ENCODE data around the gene ATXN7L1. TPM values are rescaled to one million over a fixed set of nuclear protein-coding genes. Genes with fewer than 3 reads are reported as not detected.

ATXN7L1 gene
- total and polyA plus RNA-seq, 2 of the 8 experiments (the other 6 are each of a cell fraction or from before 2014, with no cell fraction given), result 14.3 to 34.0 TPM

DNA sequence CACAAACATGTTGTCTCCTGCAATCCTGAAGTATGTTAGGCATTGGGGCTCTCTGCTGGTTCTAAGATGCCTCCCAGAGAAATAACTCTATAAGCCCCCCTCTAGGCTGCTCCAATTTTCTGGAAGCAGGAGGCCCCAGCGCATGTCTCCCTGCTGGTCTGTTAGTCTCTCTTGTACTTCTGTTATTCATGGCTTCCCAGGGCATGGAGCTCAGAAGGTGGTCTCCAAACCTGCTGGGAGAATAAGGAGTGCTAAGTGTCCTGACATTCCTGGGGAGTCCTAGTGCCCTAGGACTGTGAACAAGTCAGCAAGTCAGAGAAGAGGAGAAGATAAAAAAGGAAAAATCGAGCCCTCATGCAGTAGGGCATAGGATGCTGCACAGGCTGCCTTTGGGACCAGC, 224.6 kb downstream of the ATXN7L1 start:
- Histone ChIP-seq H2AFZ (ENCODE audit: low read length) (no peak overlapping the region), H2BK20ac (ENCODE audit: low read length) (0 out of 2 replicates have a peak overlapping the region, but pooled peaks have one; percentile 29), H2BK12ac (ENCODE audit: low read depth, low read length) (peak overlapping the region; percentile 70; the same call in 1 of the 2 replicates), H4K91ac (replicated peaks; ENCODE audit: insufficient read length, low read length) (peak overlapping the region; percentile 78), H2AK5ac (ENCODE audit: low read depth, low read length) (no peak overlapping the region), H3K4ac (replicated peaks; ENCODE audit: insufficient read length, low read depth, low read length) (peak overlapping the region; percentile 59), H3K79me2 (ENCODE audit: control insufficient read depth in 1 of 2, insufficient read depth in 2 of 2, low read length in 2 of 2) (no peaks in the 10 kb centered on the region; a peak in 1 of 4 replicates), H3K18ac (ENCODE audit: extremely low read depth, low read length) (peak overlapping the region; percentile 52), H3K9me3 (ENCODE audit: insufficient read depth in 2 of 2, low read depth in 1 of 2, low read length in 1 of 2) (no peaks in the 10 kb centered on the region), H3K56ac (replicated peaks; ENCODE audit: insufficient read length, low read depth, low read length) (no peak overlapping the region), H3K4me1 (replicated peaks in 1 of 4; ENCODE audit: control insufficient read depth in 3 of 4, insufficient read depth in 4 of 4, low read length in 3 of 4) (peaks cover 33 to 58% (median 36%) of the 10 kb centered on the region in 4 experiments), H3K27me3 (replicated peaks in 1 of 4; ENCODE audit: control insufficient read depth in 3 of 4, extremely low read depth in 1 of 4, insufficient read depth in 3 of 4, low read length in 3 of 4) (no peaks in the 10 kb centered on the region; a peak in 1 of 7 replicates), H3K79me1 (ENCODE audit: low read depth, low read length) (0 out of 2 replicates have a peak, but pooled peaks cover 2% of the 10 kb centered on the region), H2BK15ac (ENCODE audit: low read length) (0 out of 2 replicates have a peak overlapping the region, but pooled peaks have one; percentile 53), H4K20me1 (replicated peaks in 1 of 2; ENCODE audit: control insufficient read depth in 1 of 2, insufficient read depth in 2 of 2, low read length in 2 of 2) (no peaks in the 10 kb centered on the region), H3K36me3 (ENCODE audit: control insufficient read depth in 2 of 4, insufficient read depth in 4 of 4, low read length in 3 of 4) (no peaks in the 10 kb centered on the region), H4K5ac (ENCODE audit: insufficient read length, low read depth, low read length) (peak overlapping the region; percentile 3), H3K23me2 (ENCODE audit: low read depth, low read length) (no peaks in the 10 kb centered on the region), H3K27ac (ENCODE audit: low read depth, low read length) (no peak overlapping the region), H3K4me3 (ENCODE audit: extremely low read depth in 1 of 4, insufficient read depth in 2 of 4, low read depth in 3 of 4, low read length in 4 of 4) (no peak overlapping the region), H4K8ac (ENCODE audit: extremely low read depth, insufficient read depth, low read length) (no peak overlapping the region), H3K14ac (ENCODE audit: insufficient read length) (no peak overlapping the region), H3K23ac (ENCODE audit: insufficient read length) (no peak overlapping the region), H2BK5ac (ENCODE audit: low read depth, low read length) (peak overlapping the region; percentile 84; the same call in 1 of the 2 replicates), H3K9ac (replicated peaks in 1 of 4; ENCODE audit: extremely low read depth in 1 of 4, low read depth in 3 of 4, low read length in 3 of 4) (0 out of 7 replicates have a peak overlapping the region, but pooled peaks of 1 of the 4 experiments have one; percentile 0), H3K4me2 (ENCODE audit: insufficient read depth in 1 of 2, low read depth in 2 of 2, low read length in 2 of 2) (peak overlapping the region in 1 of 2 experiments; percentile 55; a peak in 2 of 4 replicates), H2BK120ac (replicated peaks; ENCODE audit: low read depth, low read length) (peak overlapping the region; percentile 36)
- ChIA-PET POLR2A (ENCODE audit: partially characterized antibody) (interaction anchor here (3.7 kb wide), 1 partner anchor 14 kb away, joined by 23 read pairs; no protein-coding TSS in a partner anchor), CTCF (ENCODE audit: partially characterized antibody) (interaction anchor here (0.9 to 11.8 kb wide), 27 partner anchors 8 to 467 kb away, joined by 3 to 158 read pairs (median 5); partner anchors contain the start of gene ATXN7L1)
- DNase-seq (ENCODE audit: low read depth in 1 of 2, low spot score in 2 of 2) (no peak), FAIRE-seq (no peak)
- 75% methylated on average over 2 of the region's 2 CpGs; no CpG with 5 or more reads in 1 of the 2 experiments for WGBS, 2 experiments (ENCODE audit: extremely low coverage in 1 of 2, insufficient coverage in 1 of 2, insufficient read length in 1 of 2, insufficient replicate concordance in 2 of 2, low coverage in 1 of 2, low lambda C conversion rate in 2 of 2, missing lambda C conversion rate in 1 of 2)
- no peak for TF ChIP-seq CBX5 (IDR thresholded peaks at IDR 0.05; ENCODE audit: low read depth, low read length)
- no peak for TF ChIP-seq TAF7 (optimal IDR thresholded peaks at IDR 0.05; ENCODE audit: borderline replicate concordance, low read depth, low read length)
- no peak for TF ChIP-seq BACH1 (IDR thresholded peaks at IDR 0.05; ENCODE audit: low read length)
- TF ChIP-seq TBP (IDR thresholded peaks at IDR 0.05; ENCODE audit: low read depth, low read length), result no peak
- no peak for TF ChIP-seq HDAC6 (IDR thresholded peaks at IDR 0.05; ENCODE audit: low read depth, low read length)
- TF ChIP-seq, protein P1, sequence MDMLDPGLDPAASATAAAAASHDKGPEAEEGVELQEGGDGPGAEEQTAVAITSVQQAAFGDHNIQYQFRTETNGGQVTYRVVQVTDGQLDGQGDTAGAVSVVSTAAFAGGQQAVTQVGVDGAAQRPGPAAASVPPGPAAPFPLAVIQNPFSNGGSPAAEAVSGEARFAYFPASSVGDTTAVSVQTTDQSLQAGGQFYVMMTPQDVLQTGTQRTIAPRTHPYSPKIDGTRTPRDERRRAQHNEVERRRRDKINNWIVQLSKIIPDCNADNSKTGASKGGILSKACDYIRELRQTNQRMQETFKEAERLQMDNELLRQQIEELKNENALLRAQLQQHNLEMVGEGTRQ (IDR thresholded peaks at IDR 0.05; ENCODE audit: low read length), result no peak
- no peak for TF ChIP-seq HDAC2 (IDR thresholded peaks at IDR 0.05; ENCODE audit: borderline replicate concordance in 1 of 2, low read depth in 2 of 2, low read length in 2 of 2)
- TF ChIP-seq, protein P2, sequence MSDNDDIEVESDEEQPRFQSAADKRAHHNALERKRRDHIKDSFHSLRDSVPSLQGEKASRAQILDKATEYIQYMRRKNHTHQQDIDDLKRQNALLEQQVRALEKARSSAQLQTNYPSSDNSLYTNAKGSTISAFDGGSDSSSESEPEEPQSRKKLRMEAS (IDR thresholded peaks at IDR 0.05), result no peak
- no peak for TF ChIP-seq POU5F1 (IDR thresholded peaks at IDR 0.05; ENCODE audit: low read depth, low read length)
- TF ChIP-seq CTBP2 (IDR thresholded peaks at IDR 0.05; ENCODE audit: borderline replicate concordance, insufficient read depth, insufficient read length, low read length), result no peak
- TF ChIP-seq YY1 (IDR thresholded peaks at IDR 0.05; ENCODE audit: low read depth, low read length), result no peak

All from H1 (cell line).